ENCODE data around the gene FANCE.
"Not testable (repeated sequence)": the region's sequence is repeated elsewhere in the genome, so short reads cannot be mapped to it uniquely, and the experiment has no call there.

Gene FANCE

GRCh38 chr6:35500782-35501181 is 48.6 kb downstream of the FANCE start:
- DNase-seq, result no peak

- no peak for DNase-seq
These were observed 49.6 kb downstream of the FANCE start for GRCh38 chr6:35501784-35502183.

DNA sequence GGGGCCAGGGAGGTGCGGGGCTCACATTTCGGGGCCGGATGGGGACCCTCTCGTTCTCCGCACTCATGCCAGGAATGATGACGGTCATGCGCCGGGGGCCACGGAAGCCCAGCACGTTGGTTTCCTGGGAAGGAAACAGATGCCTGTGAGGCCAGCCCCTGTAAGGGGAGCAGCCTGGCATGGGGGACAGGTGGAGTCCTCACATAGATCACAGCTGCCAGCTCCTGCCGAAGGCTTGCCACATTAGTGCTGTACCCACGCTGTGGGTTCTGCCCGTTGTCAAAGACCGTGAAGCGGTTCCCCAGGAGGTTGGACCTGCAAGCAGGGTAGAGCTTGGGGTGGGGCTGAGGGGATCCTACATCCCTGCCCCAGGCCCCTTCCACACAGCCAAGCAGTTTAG is 51.4 kb downstream of the FANCE start:
- no peak for DNase-seq

GRCh38 chr6:35505999-35506412 is 53.9 kb downstream of the FANCE start:
- DNase-seq, result no peak

GRCh38 chr6:35506536-35506935 is 54.4 kb downstream of the FANCE start:
- DNase-seq, result no peak

- DNase-seq, result no peak
These were observed 55.1 kb downstream of the FANCE start for GRCh38 chr6:35507221-35507620.

- DNase-seq, result no peak
These were observed 55.9 kb downstream of the FANCE start for GRCh38 chr6:35508027-35508426.

GRCh38 chr6:35508542-35508941 is 56.4 kb downstream of the FANCE start:
- DNase-seq, result no peak

DNA sequence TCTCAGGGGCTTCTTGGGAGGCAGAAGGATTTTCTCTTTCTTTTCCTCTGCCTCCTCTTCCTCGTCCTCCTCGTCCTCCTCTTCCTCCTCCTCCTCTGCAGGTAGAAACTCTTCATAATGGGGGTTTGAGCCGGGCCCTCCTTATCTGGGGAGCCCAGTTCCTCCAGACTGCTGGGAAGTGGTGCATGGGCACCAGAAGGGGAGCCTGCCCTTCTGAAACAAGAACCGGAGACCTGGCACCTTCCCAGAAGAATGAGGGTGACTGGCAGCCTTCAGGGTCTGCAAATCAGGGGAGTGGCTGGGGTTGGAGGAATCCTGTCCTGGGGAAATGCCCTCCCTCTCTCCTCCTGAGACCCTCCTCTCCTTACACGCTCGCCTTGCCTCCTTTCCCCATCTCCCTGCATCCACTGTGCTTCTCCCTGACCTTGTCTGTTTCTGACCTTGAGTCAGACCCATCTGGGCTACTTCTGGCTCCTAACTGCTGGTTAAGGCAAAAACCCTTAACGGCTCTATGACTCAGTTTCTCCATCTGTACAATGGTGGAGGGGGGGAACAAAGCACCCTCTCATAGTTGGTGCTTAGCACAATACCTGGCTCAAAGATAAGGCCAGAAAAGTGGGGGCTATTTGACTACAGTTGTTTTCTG is 58.9 kb downstream of the FANCE start:
- no peak for DNase-seq

DNA sequence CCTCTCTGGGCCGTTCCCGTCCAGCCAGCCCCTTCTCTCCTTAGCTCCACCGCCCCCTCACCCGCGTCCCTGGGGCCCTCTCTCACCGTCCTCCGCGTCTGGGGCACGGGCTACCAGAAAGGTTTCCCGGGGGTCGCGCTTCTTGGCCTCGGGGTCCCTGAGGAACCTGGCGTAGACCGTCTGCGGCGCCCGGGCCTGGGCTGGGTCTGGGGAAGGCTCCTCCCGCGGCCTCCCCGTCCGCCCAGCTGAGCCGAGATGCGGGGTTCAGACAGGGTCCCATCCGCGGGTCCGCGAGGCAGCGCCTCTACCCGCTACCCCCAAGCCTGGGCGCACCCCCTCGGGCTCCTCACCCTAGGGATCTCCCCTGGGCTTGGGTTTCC is 59.4 kb downstream of the FANCE start:
- DNase-seq, result no peak

DNA sequence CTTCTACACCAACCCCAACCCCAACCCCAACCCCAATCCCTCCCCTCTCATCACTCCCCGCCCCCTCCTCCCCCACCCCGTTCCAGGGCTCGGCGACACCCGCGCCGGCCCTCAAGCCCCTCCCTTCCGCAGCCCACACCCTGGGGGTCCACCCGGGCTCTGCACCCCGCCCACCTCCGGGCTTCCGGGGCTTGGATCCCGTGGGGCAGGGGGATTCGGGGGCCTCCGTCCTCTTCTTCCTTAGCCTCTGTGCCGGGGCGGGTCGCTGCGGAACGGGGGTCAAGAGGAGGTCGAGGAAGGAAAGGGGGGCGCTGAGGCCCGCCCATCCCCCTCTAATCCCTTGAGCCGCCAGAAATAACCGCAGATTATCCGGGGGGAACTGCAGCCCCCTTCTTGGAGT is 59.9 kb downstream of the FANCE start:
- no peak for DNase-seq

- DNase-seq, result no peak
These were observed 60.6 kb downstream of the FANCE start, which contains the start of gene TULP1 for GRCh38 chr6:35512740-35513139. TSS of gene TULP1 (minus strand) at chr6:35512896. CDS start at chr6:35512858, 38 bp downstream.

DNA sequence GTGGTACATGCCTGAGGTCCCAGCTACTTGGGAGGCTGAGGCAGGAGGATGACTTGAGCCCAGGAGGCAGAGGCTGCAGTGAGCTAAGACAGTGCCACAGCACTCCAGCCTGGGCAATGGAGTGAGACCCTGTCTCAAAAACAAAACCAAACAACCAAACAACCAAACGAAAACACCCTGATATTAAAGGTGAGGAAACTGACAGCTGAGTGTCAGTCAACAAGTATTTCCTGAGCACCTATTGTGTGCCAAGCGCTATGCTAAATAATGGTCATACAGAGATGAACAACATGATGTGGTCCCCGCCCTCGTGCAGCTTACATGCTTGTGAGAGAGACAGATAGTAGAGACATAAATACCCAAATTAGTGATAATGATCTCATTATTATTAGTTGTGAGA is 62.4 kb downstream of the FANCE start:
- no peak for DNase-seq

DNA sequence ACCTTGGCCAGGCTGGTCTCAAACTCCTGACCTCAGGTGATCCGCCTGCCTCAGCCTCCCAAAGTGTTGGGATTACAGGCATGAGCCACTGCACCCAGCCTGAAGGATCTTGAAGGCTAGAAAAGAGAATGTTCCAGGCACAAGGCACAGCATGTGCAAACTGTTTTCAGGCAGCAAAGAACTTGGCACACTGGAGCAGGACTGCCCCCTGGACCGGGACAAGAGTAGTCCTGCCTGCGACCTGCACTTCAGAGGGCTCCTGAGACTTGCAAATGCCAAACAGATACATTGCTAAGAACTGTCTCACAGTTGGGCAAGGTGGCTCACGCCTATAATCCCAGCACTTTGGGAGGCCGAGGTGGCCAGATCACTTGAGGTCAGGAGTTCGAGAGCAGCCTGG is 63.8 kb downstream of the FANCE start:
- not testable (repeated sequence) for DNase-seq

Data from NCI-H1048 (cell line).